OCI-LY3 (cell line): Measurements from ENCODE around the gene OGFOD1.

Experiments used
- CTCF ChIP-seq: fragments of 200-600, 300-600 bp; sonication (generic); IDR thresholded peaks from 2 replicates; pipeline ENCODE4 v1.5.1; 2014; ENCODE audit warnings: antibody characterized with exemption, low read length, low read depth
- EZH2phosphoT487 ChIP-seq: fragments of 200-600 bp; shearing (Covaris generic); IDR thresholded peaks from 2 replicates; pipeline ENCODE4 v1.6.1; 2018; ENCODE audit warnings: antibody characterized with exemption, mixed run types, low read depth

GRCh38 chr16:56409195-56409594 is 42.2 kb upstream of the OGFOD1 start:
- TF ChIP-seq CTCF (no peak), EZH2phosphoT487 (no peak)
